K562 (cell line): ENCODE results near the gene TRPM8. TPM values are rescaled to one million over a fixed set of nuclear protein-coding genes. Genes with fewer than 3 reads are reported as not detected.

Experiments used
- ATAC-seq: fragments of 200-7000 bp; cut with Tn5 transposase; 3 replicates; pipeline ENCODE4 v1.9.1; 2020; ENCODE audit warnings: moderate library complexity
- BruUV-seq: library from RNA; stranded (reverse); fragments of 400-500 nt; replicated peaks from 2 replicates; lab custom pipeline; 2021; lab: Mats Ljungman, UMichigan
- CTCF ChIA-PET: fragments of 300-600 bp; formaldehyde crosslinking; extraction: SDS; loops from one replicate; lab custom pipeline; 2021; ENCODE audit warnings: low intra/inter-chr PET ratio; lab: Yijun Ruan, JAX
- POLR2A ChIA-PET: fragments of 300-600, 350-650 bp; sonication (Branson Sonifier 250); formaldehyde crosslinking; extraction: SDS; loops from one replicate; lab custom pipeline; 2021; ENCODE audit warnings: antibody characterized with exemption, inconsistent platforms; lab: Yijun Ruan, JAX
- DNase-seq, 4 experiments: peaks; one replicate each; pipeline versions ENCODE4 v3.0.0 to v3.0.0-alpha.2; 2011 to 2018; ENCODE audit warnings: low spot score in 3 of 4, mixed read lengths in 3 of 4; ENCODE audit errors: extremely low read depth in 1 of 4
- FAIRE-seq: peaks from 2 replicates; lab custom pipeline; 2011; peaks lifted over from hg19 to GRCh38; lab: Jason Lieb, UNC
- H2AFZ ChIP-seq: 2 replicates; pipeline ENCODE4 v1.6.0; 2011; ENCODE audit warnings: low read depth, low read length, control low read depth, inconsistent platforms
- H3K27ac ChIP-seq: fragments of 200-600 bp; 3 replicates; pipeline ENCODE4 v1.8.0; 2011; ENCODE audit warnings: low read depth, mild to moderate bottlenecking, control low read depth, inconsistent platforms, low read length, moderate library complexity, mixed read lengths; ENCODE audit errors: extremely low read depth
- H3K27me3 ChIP-seq, 2 experiments: fragments of 300-600 bp in 1 of 2; 2 replicates in 1 of 2; 3 replicates in 1 of 2; pipeline versions ENCODE4 v1.6.0 to v1.8.0; 2011; ENCODE audit warnings: inconsistent platforms in 2 of 2, low read length in 2 of 2, mild to moderate bottlenecking in 1 of 2, mixed read lengths in 1 of 2, moderate library complexity in 1 of 2; ENCODE audit not compliant: control insufficient read depth in 2 of 2, insufficient read depth in 2 of 2
- H3K36me3 ChIP-seq: fragments of 300-600 bp; 3 replicates; pipeline ENCODE4 v1.8.0; 2011; ENCODE audit warnings: mild to moderate bottlenecking, low read length, inconsistent platforms; ENCODE audit not compliant: control insufficient read depth, insufficient read depth
- H3K4me1 ChIP-seq, 2 experiments: fragments of 200-600 bp in 1 of 2; replicated peaks in 1 of 2; 2 replicates in 1 of 2; 3 replicates in 1 of 2; pipeline versions ENCODE4 v1.5.1 to v1.8.0; 2011; ENCODE audit warnings: inconsistent platforms in 2 of 2, low read length in 2 of 2, mild to moderate bottlenecking in 1 of 2, mixed read lengths in 1 of 2, moderate library complexity in 1 of 2; ENCODE audit not compliant: control insufficient read depth in 2 of 2, insufficient read depth in 2 of 2
- H3K4me2 ChIP-seq: 2 replicates; pipeline ENCODE4 v1.6.1; 2011; ENCODE audit warnings: low read length, control low read depth, inconsistent platforms, mixed read lengths; ENCODE audit not compliant: insufficient read depth
- H3K4me3 ChIP-seq: fragments of 200-600 bp; sonication (generic), shearing (Covaris generic); 2 replicates; pipeline ENCODE4 v1.5.1; 2016; ENCODE audit warnings: control low read depth, inconsistent platforms
- H3K79me2 ChIP-seq: fragments of 200-600 bp; 3 replicates; pipeline ENCODE4 v1.8.0; 2011; ENCODE audit warnings: low read length, inconsistent platforms; ENCODE audit not compliant: control insufficient read depth, insufficient read depth
- H3K9ac ChIP-seq, 2 experiments: 2 replicates each; pipeline versions ENCODE4 v1.6.0 to v1.6.1; 2011; ENCODE audit warnings: low read depth in 2 of 2, low read length in 2 of 2, control low read depth in 1 of 2, inconsistent platforms in 1 of 2, mild to moderate bottlenecking in 1 of 2, mixed read lengths in 1 of 2; ENCODE audit not compliant: insufficient read depth in 1 of 2
- H3K9me1 ChIP-seq: one replicate; pipeline ENCODE4 v1.6.0; 2011; ENCODE audit warnings: inconsistent platforms, mild to moderate bottlenecking, low read length, moderate library complexity; ENCODE audit not compliant: control insufficient read depth, insufficient read depth
- H3K9me3 ChIP-seq: replicated peaks from 2 replicates; pipeline ENCODE4 v1.5.1; 2011; ENCODE audit warnings: low read depth, low read length, inconsistent platforms; ENCODE audit not compliant: control insufficient read depth, insufficient read depth
- H4K20me1 ChIP-seq: replicated peaks from 2 replicates; pipeline ENCODE4 v1.6.1; 2011; ENCODE audit warnings: low read length, inconsistent platforms, mixed read lengths; ENCODE audit not compliant: control insufficient read depth, insufficient read depth
- ESRRB ChIP-seq: fragments of 250-450 bp; sonication (Bioruptor Pico); IDR thresholded peaks from 2 replicates; pipeline ENCODE4 v1.5.0; 2020; ENCODE audit warnings: mild to moderate bottlenecking, moderate library complexity, borderline replicate concordance
- IFI16 ChIP-seq: fragments of 250-450 bp; sonication (Bioruptor Pico); IDR thresholded peaks from 2 replicates; pipeline ENCODE4 v2.1.2; 2022; ENCODE audit warnings: mild to moderate bottlenecking, inconsistent platforms
- PTBP1 ChIP-seq: fragments of 200-400 bp; formaldehyde crosslinking; IDR thresholded peaks from 2 replicates; pipeline ENCODE4 v1.6.1; 2017; ENCODE audit warnings: low read depth, low read length
- RBM14 ChIP-seq: fragments of 200-400 bp; formaldehyde crosslinking; IDR thresholded peaks from 2 replicates; pipeline ENCODE4 v1.6.1; 2018; ENCODE audit warnings: low read depth, mild to moderate bottlenecking, low read length, moderate library complexity, borderline replicate concordance; ENCODE audit not compliant: insufficient read depth
- ZFP36 ChIP-seq: fragments of 150-350 bp; IDR thresholded peaks from 2 replicates; pipeline ENCODE4 v1.6.1; 2018; ENCODE audit warnings: low read length, low read depth; ENCODE audit not compliant: partially characterized antibody
- ZNF140 ChIP-seq: fragments of 250-450 bp; sonication (Bioruptor Pico); IDR thresholded peaks from 2 replicates; pipeline ENCODE4 v1.8.0; 2021; ENCODE audit warnings: moderate library complexity, mild to moderate bottlenecking, inconsistent platforms
- ZNF239 ChIP-seq: fragments of 250-450 bp; sonication (Bioruptor Pico); IDR thresholded peaks from 2 replicates; pipeline ENCODE4 v1.4.0; 2020; ENCODE audit warnings: mild to moderate bottlenecking
- ZNF347 ChIP-seq: fragments of 450-650 bp; formaldehyde crosslinking; IDR thresholded peaks from 2 replicates; pipeline ENCODE4 v1.4.0; 2020; ENCODE audit warnings: low read depth, mild to moderate bottlenecking, moderate library complexity
- WGBS: fragments of 100-300 bp; shearing (Covaris generic); methylation state at CpG from one replicate; pipeline ENCODE4 v1.1.6; 2016; ENCODE audit warnings: low coverage, mixed read lengths; ENCODE audit not compliant: insufficient coverage; ENCODE audit errors: missing lambda C conversion rate; 5-methylcytosine and 5-hydroxymethylcytosine counted together
- in situ Hi-C: fragments of 300-500 bp; cut with MboI; formaldehyde crosslinking; loops from 4 replicates; pipeline ENCODE4 v1.15.0; 2018; ENCODE audit warnings: inconsistent platforms, mixed read lengths
- intact Hi-C: fragments of 100-400 bp; cut with micrococcal nuclease; formaldehyde crosslinking; loops from 2 replicates; pipeline ENCODE4 v1.14.2; 2022
- polyA plus RNA-seq, 8 experiments: library from polyadenylated mRNA; depleted of rRNA in 4 of 8; stranded (reverse) in 5 of 8; unstranded in 3 of 8; fragments of >200 nt; fragmentation: Nextera tagmentation in 2 of 8; fragmentation: Illumina TruSeq in 1 of 8; extraction: Ambion mirVana in 2 of 8; extraction: Trizol in 1 of 8; gene quantifications; 2 replicates each; pipeline versions ENCODE4 v1.2.1 to v1.2.3, GENCODE V29; 2011 to 2014; ENCODE audit warnings: inconsistent platforms in 1 of 8, missing spikeins in 1 of 8
- total RNA-seq, 7 experiments: library from RNA; depleted of rRNA in 6 of 7; stranded (reverse); fragments of >200 nt in 6 of 7; fragmentation: Illumina TruSeq in 2 of 7; extraction: Trizol in 2 of 7; gene quantifications; 2 replicates each; pipeline versions ENCODE4 v1.2.1 to v1.2.3, GENCODE V29; 2011 to 2021; ENCODE audit warnings: low replicate concordance in 1 of 7
- TF ChIP-seq, protein P1 (sequence below): sonication (generic); formaldehyde crosslinking; IDR thresholded peaks from 2 replicates; pipeline ENCODE4 v1.8.0; 2023; ENCODE audit warnings: missing genetic modification reagents, mild to moderate bottlenecking, borderline replicate concordance
- TF ChIP-seq, protein P2 (sequence below): fragments of 200-800 bp; sonication (Bioruptor generic); IDR thresholded peaks from 2 replicates; pipeline ENCODE4 v1.6.1; 2016; ENCODE audit warnings: missing genetic modification characterization, missing compliant biosample characterization
- TF ChIP-seq, protein P3 (sequence below): sonication (generic); formaldehyde crosslinking; IDR thresholded peaks from 2 replicates; pipeline ENCODE4 v1.8.1; 2023; ENCODE audit warnings: mild to moderate bottlenecking, missing genetic modification reagents

The TRPM8 gene
- total and polyA plus RNA-seq, 9 of the 15 experiments (the other 6 are each of a cell fraction or from before 2014, with no cell fraction given): not detected

DNA sequence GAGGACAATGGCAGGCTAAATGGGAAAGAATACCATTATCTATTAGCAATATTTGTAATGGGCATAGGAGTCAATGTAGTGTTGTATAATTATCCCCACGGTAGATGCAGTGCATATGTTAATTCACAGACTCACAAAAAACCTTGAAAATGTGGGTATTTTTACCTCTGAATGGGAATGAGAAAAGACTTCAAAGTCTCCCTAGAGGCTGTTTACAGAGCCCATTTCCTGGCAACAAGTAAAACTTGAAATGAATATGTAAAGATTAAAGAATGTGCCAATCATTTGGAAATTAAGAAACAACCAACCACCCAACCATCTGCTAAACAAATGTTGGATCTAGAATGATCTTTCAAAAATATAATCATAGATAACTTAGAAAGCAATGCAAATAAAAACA is 27.1 kb downstream of the TRPM8 start:
- Histone ChIP-seq H3K27ac (no peak overlapping the region), H4K20me1 (no peaks in the 10 kb centered on the region), H3K9me1 (no peaks in the 10 kb centered on the region), H3K4me2 (no peak overlapping the region), H3K36me3 (no peaks in the 10 kb centered on the region), H3K79me2 (no peaks in the 10 kb centered on the region), H3K27me3 (no peaks in the 10 kb centered on the region), H3K9me3 (no peaks in the 10 kb centered on the region), H3K9ac (no peak overlapping the region), H2AFZ (no peak overlapping the region), H3K4me3 (no peak overlapping the region), H3K4me1 (no peaks in the 10 kb centered on the region)
- DNase-seq: no peak
- no peak for FAIRE-seq
- WGBS: 0% methylated on average over 1 of the region's 1 CpG
- in situ Hi-C loops (no loop called here), intact Hi-C loops (no loop called here)
- no TSS peak for BruUV-seq
- CTCF ChIA-PET: no interaction called here
- POLR2A ChIA-PET: no interaction called here
- ATAC-seq: no peak
- TF ChIP-seq, protein P1, sequence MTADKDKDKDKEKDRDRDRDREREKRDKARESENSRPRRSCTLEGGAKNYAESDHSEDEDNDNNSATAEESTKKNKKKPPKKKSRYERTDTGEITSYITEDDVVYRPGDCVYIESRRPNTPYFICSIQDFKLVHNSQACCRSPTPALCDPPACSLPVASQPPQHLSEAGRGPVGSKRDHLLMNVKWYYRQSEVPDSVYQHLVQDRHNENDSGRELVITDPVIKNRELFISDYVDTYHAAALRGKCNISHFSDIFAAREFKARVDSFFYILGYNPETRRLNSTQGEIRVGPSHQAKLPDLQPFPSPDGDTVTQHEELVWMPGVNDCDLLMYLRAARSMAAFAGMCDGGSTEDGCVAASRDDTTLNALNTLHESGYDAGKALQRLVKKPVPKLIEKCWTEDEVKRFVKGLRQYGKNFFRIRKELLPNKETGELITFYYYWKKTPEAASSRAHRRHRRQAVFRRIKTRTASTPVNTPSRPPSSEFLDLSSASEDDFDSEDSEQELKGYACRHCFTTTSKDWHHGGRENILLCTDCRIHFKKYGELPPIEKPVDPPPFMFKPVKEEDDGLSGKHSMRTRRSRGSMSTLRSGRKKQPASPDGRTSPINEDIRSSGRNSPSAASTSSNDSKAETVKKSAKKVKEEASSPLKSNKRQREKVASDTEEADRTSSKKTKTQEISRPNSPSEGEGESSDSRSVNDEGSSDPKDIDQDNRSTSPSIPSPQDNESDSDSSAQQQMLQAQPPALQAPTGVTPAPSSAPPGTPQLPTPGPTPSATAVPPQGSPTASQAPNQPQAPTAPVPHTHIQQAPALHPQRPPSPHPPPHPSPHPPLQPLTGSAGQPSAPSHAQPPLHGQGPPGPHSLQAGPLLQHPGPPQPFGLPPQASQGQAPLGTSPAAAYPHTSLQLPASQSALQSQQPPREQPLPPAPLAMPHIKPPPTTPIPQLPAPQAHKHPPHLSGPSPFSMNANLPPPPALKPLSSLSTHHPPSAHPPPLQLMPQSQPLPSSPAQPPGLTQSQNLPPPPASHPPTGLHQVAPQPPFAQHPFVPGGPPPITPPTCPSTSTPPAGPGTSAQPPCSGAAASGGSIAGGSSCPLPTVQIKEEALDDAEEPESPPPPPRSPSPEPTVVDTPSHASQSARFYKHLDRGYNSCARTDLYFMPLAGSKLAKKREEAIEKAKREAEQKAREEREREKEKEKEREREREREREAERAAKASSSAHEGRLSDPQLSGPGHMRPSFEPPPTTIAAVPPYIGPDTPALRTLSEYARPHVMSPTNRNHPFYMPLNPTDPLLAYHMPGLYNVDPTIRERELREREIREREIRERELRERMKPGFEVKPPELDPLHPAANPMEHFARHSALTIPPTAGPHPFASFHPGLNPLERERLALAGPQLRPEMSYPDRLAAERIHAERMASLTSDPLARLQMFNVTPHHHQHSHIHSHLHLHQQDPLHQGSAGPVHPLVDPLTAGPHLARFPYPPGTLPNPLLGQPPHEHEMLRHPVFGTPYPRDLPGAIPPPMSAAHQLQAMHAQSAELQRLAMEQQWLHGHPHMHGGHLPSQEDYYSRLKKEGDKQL (CRISPR knock-in tag): no peak
- TF ChIP-seq ZFP36: no peak
- TF ChIP-seq IFI16 (CRISPR knock-in tag): no peak
- no peak for TF ChIP-seq RBM14
- TF ChIP-seq PTBP1: no peak
- TF ChIP-seq ZNF347 (CRISPR knock-in tag): no peak
- no peak for TF ChIP-seq ESRRB (CRISPR knock-in tag)
- TF ChIP-seq ZNF239 (CRISPR knock-in tag): no peak
- TF ChIP-seq, protein P2, sequence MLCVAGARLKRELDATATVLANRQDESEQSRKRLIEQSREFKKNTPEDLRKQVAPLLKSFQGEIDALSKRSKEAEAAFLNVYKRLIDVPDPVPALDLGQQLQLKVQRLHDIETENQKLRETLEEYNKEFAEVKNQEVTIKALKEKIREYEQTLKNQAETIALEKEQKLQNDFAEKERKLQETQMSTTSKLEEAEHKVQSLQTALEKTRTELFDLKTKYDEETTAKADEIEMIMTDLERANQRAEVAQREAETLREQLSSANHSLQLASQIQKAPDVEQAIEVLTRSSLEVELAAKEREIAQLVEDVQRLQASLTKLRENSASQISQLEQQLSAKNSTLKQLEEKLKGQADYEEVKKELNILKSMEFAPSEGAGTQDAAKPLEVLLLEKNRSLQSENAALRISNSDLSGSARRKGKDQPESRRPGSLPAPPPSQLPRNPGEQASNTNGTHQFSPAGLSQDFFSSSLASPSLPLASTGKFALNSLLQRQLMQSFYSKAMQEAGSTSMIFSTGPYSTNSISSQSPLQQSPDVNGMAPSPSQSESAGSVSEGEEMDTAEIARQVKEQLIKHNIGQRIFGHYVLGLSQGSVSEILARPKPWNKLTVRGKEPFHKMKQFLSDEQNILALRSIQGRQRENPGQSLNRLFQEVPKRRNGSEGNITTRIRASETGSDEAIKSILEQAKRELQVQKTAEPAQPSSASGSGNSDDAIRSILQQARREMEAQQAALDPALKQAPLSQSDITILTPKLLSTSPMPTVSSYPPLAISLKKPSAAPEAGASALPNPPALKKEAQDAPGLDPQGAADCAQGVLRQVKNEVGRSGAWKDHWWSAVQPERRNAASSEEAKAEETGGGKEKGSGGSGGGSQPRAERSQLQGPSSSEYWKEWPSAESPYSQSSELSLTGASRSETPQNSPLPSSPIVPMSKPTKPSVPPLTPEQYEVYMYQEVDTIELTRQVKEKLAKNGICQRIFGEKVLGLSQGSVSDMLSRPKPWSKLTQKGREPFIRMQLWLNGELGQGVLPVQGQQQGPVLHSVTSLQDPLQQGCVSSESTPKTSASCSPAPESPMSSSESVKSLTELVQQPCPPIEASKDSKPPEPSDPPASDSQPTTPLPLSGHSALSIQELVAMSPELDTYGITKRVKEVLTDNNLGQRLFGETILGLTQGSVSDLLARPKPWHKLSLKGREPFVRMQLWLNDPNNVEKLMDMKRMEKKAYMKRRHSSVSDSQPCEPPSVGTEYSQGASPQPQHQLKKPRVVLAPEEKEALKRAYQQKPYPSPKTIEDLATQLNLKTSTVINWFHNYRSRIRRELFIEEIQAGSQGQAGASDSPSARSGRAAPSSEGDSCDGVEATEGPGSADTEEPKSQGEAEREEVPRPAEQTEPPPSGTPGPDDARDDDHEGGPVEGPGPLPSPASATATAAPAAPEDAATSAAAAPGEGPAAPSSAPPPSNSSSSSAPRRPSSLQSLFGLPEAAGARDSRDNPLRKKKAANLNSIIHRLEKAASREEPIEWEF (CRISPR knock-in tag): no peak
- TF ChIP-seq, protein P3, sequence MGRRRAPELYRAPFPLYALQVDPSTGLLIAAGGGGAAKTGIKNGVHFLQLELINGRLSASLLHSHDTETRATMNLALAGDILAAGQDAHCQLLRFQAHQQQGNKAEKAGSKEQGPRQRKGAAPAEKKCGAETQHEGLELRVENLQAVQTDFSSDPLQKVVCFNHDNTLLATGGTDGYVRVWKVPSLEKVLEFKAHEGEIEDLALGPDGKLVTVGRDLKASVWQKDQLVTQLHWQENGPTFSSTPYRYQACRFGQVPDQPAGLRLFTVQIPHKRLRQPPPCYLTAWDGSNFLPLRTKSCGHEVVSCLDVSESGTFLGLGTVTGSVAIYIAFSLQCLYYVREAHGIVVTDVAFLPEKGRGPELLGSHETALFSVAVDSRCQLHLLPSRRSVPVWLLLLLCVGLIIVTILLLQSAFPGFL (CRISPR knock-in tag): no peak
- TF ChIP-seq ZNF140 (CRISPR knock-in tag): no peak
